SK-N-SH (cell line): ENCODE measurements around the gene RRBP1. TPM values are rescaled to one million over a fixed set of nuclear protein-coding genes. Genes with fewer than 3 reads are reported as not detected.

Source experiments
- CTCF ChIA-PET: fragments of 300-600, 350-600 bp; formaldehyde crosslinking; extraction: SDS; loops from one replicate; lab custom pipeline; 2021; lab: Yijun Ruan, JAX
- POLR2A ChIA-PET: fragments of 350-600 bp; sonication (Branson Sonifier 250); formaldehyde crosslinking; extraction: SDS; loops from one replicate; lab custom pipeline; 2020; ENCODE audit warnings: antibody characterized with exemption, inconsistent platforms; lab: Yijun Ruan, JAX
- DNase-seq: peaks from one replicate; pipeline ENCODE4 v3.0.0; 2012
- H2AFZ ChIP-seq: fragments of 200-600 bp; sonication (generic); 2 replicates; pipeline ENCODE4 v1.8.1; 2016; ENCODE audit warnings: antibody characterized with exemption, mild to moderate bottlenecking, low read depth
- H3F3A ChIP-seq: fragments of 200-600 bp; sonication (generic); replicated peaks from 2 replicates; pipeline ENCODE3; 2016; ENCODE audit warnings: antibody characterized with exemption, mild to moderate bottlenecking; ENCODE audit not compliant: insufficient read depth
- H3K27ac ChIP-seq, 2 experiments: fragments of 200-500 bp in 1 of 2; fragments of 200-600 bp in 1 of 2; sonication (Bioruptor generic) in 1 of 2; sonication (generic), shearing (Covaris generic) in 1 of 2; 2 replicates each; pipeline versions ENCODE4 v1.5.1 to v1.6.1; 2014 to 2016; ENCODE audit warnings: low read depth in 2 of 2, inconsistent platforms in 1 of 2, low read length in 1 of 2, mild to moderate bottlenecking in 1 of 2, mixed read lengths in 1 of 2
- H3K27me3 ChIP-seq: fragments of 200-600 bp; sonication (generic), shearing (Covaris generic); 2 replicates; pipeline ENCODE4 v1.6.1; 2016; ENCODE audit warnings: mixed run types; ENCODE audit not compliant: insufficient read depth
- H3K36me3 ChIP-seq, 2 experiments: fragments of 200-500 bp in 1 of 2; fragments of 200-600 bp in 1 of 2; sonication (Bioruptor generic) in 1 of 2; sonication (generic) in 1 of 2; replicated peaks in 1 of 2; 2 replicates each; pipeline versions ENCODE3 to v1.5.1; 2014 to 2016; ENCODE audit warnings: low read length in 1 of 2, mild to moderate bottlenecking in 1 of 2; ENCODE audit not compliant: insufficient read depth in 2 of 2, control insufficient read depth in 1 of 2
- H3K4me1 ChIP-seq, 2 experiments: fragments of 200-500 bp in 1 of 2; fragments of 200-600 bp in 1 of 2; sonication (Bioruptor generic) in 1 of 2; sonication (generic), shearing (Covaris generic) in 1 of 2; 2 replicates each; pipeline versions ENCODE4 v1.5.1 to v1.6.1; 2014 to 2016; ENCODE audit warnings: low read depth in 1 of 2, low read length in 1 of 2, mixed run types in 1 of 2; ENCODE audit not compliant: insufficient read depth in 2 of 2, control insufficient read depth in 1 of 2
- H3K4me2 ChIP-seq: fragments of 200-600 bp; sonication (generic), shearing (Covaris generic); 2 replicates; pipeline ENCODE4 v1.6.1; 2017; ENCODE audit warnings: mixed run types
- H3K4me3 ChIP-seq, 2 experiments: fragments of 200-500 bp in 1 of 2; fragments of 200-600 bp in 1 of 2; sonication (Bioruptor generic) in 1 of 2; sonication (generic), shearing (Covaris generic) in 1 of 2; 2 replicates each; pipeline versions ENCODE4 v1.5.1 to v1.8.1; 2014 to 2016; ENCODE audit warnings: low read depth in 2 of 2, inconsistent platforms in 1 of 2, low read length in 1 of 2, mild to moderate bottlenecking in 1 of 2, mixed read lengths in 1 of 2, moderate library complexity in 1 of 2
- H3K79me2 ChIP-seq: fragments of 200-600 bp; sonication (generic); 2 replicates; pipeline ENCODE4 v1.8.1; 2017; ENCODE audit warnings: mild to moderate bottlenecking; ENCODE audit not compliant: insufficient read depth
- H3K9ac ChIP-seq: fragments of 200-600 bp; sonication (generic); 2 replicates; pipeline ENCODE4 v1.6.1; 2017; ENCODE audit warnings: mixed run types
- H3K9me2 ChIP-seq: fragments of 200-600 bp; sonication (generic); 2 replicates; pipeline ENCODE4 v1.6.1; 2017; ENCODE audit warnings: mixed run types
- H3K9me3 ChIP-seq: fragments of 200-600 bp; sonication (generic); 2 replicates; pipeline ENCODE4 v1.6.1; 2017; ENCODE audit warnings: mixed run types, mild to moderate bottlenecking, moderate library complexity
- H4K20me1 ChIP-seq: fragments of 200-600 bp; sonication (generic); 2 replicates; pipeline ENCODE4 v1.6.1; 2017; ENCODE audit warnings: mild to moderate bottlenecking, mixed run types; ENCODE audit not compliant: insufficient read depth
- ELF1 ChIP-seq: IDR thresholded peaks from 2 replicates; pipeline ENCODE4 v1.4.0; 2012
- EZH2phosphoT487 ChIP-seq: fragments of 200-600 bp; sonication (generic); IDR thresholded peaks from 2 replicates; pipeline ENCODE4 v1.6.1; 2017; ENCODE audit warnings: low read depth, mixed run types, mild to moderate bottlenecking, antibody characterized with exemption, moderate library complexity, borderline replicate concordance
- FOSL2 ChIP-seq: IDR thresholded peaks from 2 replicates; pipeline ENCODE4 v1.4.0; 2012; ENCODE audit warnings: low read depth, mild to moderate bottlenecking, moderate library complexity, borderline replicate concordance
- FOXM1 ChIP-seq: IDR thresholded peaks from 2 replicates; pipeline ENCODE4 v1.4.0; 2012; ENCODE audit warnings: low read depth, mild to moderate bottlenecking
- IRF3 ChIP-seq: fragments of 150-350 bp; IDR thresholded peaks from 2 replicates; pipeline ENCODE4 v1.6.1; 2016; ENCODE audit warnings: mild to moderate bottlenecking, low read depth, low read length
- MAX ChIP-seq: IDR thresholded peaks from 2 replicates; pipeline ENCODE4 v1.4.0; 2012; ENCODE audit warnings: low read depth
- MEF2A ChIP-seq: IDR thresholded peaks from 2 replicates; pipeline ENCODE4 v1.4.0; 2012; ENCODE audit warnings: low read depth, borderline replicate concordance
- PBX3 ChIP-seq: IDR thresholded peaks from 2 replicates; pipeline ENCODE4; 2012
- RAD21 ChIP-seq: IDR thresholded peaks from 2 replicates; pipeline ENCODE4 v1.6.1; 2012; ENCODE audit warnings: mild to moderate bottlenecking, low read length
- RCOR1 ChIP-seq: fragments of 150-350 bp; IDR thresholded peaks from 2 replicates; pipeline ENCODE4 v1.6.1; 2017; ENCODE audit warnings: antibody characterized with exemption, low read length
- REST ChIP-seq: IDR thresholded peaks from 2 replicates; pipeline ENCODE4 v1.6.1; 2012; ENCODE audit warnings: mild to moderate bottlenecking, low read depth, low read length, moderate library complexity
- SIN3A ChIP-seq: IDR thresholded peaks from 2 replicates; pipeline ENCODE4 v1.6.1; 2012; ENCODE audit warnings: low read depth, mild to moderate bottlenecking, low read length, moderate library complexity, borderline replicate concordance
- TAF1 ChIP-seq: IDR thresholded peaks from 2 replicates; pipeline ENCODE4 v1.6.1; 2012; ENCODE audit warnings: low read depth, mild to moderate bottlenecking, low read length, moderate library complexity, borderline replicate concordance
- TCF12 ChIP-seq: IDR thresholded peaks from 2 replicates; pipeline ENCODE4 v1.4.0; 2012
- YY1 ChIP-seq: IDR thresholded peaks from 2 replicates; pipeline ENCODE4 v1.4.0; 2012; ENCODE audit warnings: low read depth, mild to moderate bottlenecking
- ZBTB33 ChIP-seq: IDR thresholded peaks from 2 replicates; pipeline ENCODE4 v1.4.0; 2012; ENCODE audit warnings: low read depth, borderline replicate concordance
- WGBS: methylation state at CpG from one replicate; pipeline ENCODE4 v1.1.6; 2017; ENCODE audit warnings: low lambda C conversion rate; 5-methylcytosine and 5-hydroxymethylcytosine counted together
- polyA plus RNA-seq, 3 experiments: library from polyadenylated mRNA; depleted of rRNA; stranded (reverse); fragments of >200 nt; gene quantifications; 2 replicates each; pipeline ENCODE4 v1.2.3, GENCODE V29; 2012

Gene RRBP1
- polyA plus RNA-seq, 1 of the 3 experiments (the other 2 are of a cell fraction): 50.2 TPM

- no peaks in the 10 kb centered on the region; the same call in 1 of the 2 replicates for H3K27me3 ChIP-seq
- 44% methylated on average over 3 of the region's 3 CpGs for whole genome bisulfite sequencing
- H3K9ac ChIP-seq: no peak overlapping the region
- no peaks in the 10 kb centered on the region for H4K20me1 ChIP-seq
- no peaks in the 10 kb centered on the region for H3K9me2 ChIP-seq
- no peak overlapping the region for H3K27ac ChIP-seq
- H3K9me3 ChIP-seq: no peaks in the 10 kb centered on the region
- DNase-seq: no peak
- no peak for TF ChIP-seq ELF1
- no peak for TF ChIP-seq MEF2A
- TF ChIP-seq TAF1: no peak
- no peak for TF ChIP-seq MAX
- TF ChIP-seq FOXM1: no peak
- no peak for TF ChIP-seq YY1
- no peak for TF ChIP-seq EZH2phosphoT487
- TF ChIP-seq IRF3: no peak
- no peak for TF ChIP-seq FOSL2
- no peak for TF ChIP-seq RCOR1
- no peak for TF ChIP-seq TCF12
- no peak for TF ChIP-seq SIN3A
- TF ChIP-seq RAD21: no peak
- TF ChIP-seq PBX3: no peak
- TF ChIP-seq REST: no peak
- no peak for TF ChIP-seq ZBTB33
- TF ChIP-seq, all 33 proteins: peak for 0
- H3K4me2 ChIP-seq: no peak overlapping the region
- ChIA-PET CTCF (no interaction called here), POLR2A (no interaction called here)
- no peaks in the 10 kb centered on the region for H3F3A ChIP-seq
- H3K4me3 ChIP-seq: no peak overlapping the region
- no peak overlapping the region for H2AFZ ChIP-seq
- no peaks in the 10 kb centered on the region for H3K4me1 ChIP-seq
- no peaks in the 10 kb centered on the region for H3K79me2 ChIP-seq
- no peaks in the 10 kb centered on the region for H3K36me3 ChIP-seq
Observed at GRCh38 chr20:17706632-17707031, 24.6 kb upstream of the RRBP1 start.
